ENCODE measurements around the gene SIN3B.

DNA sequence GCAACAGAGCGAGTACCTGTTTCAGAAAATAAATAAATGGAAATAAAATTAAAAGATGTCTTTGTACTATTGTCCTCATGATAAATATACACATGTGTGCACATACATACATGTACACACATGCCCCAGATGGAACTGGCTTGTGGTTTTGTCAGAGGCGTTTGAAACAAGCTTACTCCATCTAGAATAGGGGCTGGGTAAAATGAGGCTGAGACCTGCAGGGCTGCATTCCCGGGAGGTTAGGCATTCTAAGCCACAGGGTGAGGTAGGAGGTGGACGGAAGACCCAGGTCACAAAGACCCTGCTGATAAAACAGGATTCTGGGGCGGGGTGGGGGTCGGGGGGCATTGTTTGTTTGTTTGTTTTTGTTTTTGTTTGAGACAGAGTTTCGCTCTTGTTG lies 8.1 kb upstream of the SIN3B start:
- no peak for TF ChIP-seq HDAC1 (CRISPR knock-in tag; IDR thresholded peaks at IDR 0.05)
- TF ChIP-seq, protein P1, sequence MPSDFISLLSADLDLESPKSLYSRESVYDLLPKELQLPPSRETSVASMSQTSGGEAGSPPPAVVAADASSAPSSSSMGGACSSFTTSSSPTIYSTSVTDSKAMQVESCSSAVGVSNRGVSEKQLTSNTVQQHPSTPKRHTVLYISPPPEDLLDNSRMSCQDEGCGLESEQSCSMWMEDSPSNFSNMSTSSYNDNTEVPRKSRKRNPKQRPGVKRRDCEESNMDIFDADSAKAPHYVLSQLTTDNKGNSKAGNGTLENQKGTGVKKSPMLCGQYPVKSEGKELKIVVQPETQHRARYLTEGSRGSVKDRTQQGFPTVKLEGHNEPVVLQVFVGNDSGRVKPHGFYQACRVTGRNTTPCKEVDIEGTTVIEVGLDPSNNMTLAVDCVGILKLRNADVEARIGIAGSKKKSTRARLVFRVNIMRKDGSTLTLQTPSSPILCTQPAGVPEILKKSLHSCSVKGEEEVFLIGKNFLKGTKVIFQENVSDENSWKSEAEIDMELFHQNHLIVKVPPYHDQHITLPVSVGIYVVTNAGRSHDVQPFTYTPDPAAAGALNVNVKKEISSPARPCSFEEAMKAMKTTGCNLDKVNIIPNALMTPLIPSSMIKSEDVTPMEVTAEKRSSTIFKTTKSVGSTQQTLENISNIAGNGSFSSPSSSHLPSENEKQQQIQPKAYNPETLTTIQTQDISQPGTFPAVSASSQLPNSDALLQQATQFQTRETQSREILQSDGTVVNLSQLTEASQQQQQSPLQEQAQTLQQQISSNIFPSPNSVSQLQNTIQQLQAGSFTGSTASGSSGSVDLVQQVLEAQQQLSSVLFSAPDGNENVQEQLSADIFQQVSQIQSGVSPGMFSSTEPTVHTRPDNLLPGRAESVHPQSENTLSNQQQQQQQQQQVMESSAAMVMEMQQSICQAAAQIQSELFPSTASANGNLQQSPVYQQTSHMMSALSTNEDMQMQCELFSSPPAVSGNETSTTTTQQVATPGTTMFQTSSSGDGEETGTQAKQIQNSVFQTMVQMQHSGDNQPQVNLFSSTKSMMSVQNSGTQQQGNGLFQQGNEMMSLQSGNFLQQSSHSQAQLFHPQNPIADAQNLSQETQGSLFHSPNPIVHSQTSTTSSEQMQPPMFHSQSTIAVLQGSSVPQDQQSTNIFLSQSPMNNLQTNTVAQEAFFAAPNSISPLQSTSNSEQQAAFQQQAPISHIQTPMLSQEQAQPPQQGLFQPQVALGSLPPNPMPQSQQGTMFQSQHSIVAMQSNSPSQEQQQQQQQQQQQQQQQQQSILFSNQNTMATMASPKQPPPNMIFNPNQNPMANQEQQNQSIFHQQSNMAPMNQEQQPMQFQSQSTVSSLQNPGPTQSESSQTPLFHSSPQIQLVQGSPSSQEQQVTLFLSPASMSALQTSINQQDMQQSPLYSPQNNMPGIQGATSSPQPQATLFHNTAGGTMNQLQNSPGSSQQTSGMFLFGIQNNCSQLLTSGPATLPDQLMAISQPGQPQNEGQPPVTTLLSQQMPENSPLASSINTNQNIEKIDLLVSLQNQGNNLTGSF (CRISPR knock-in tag; IDR thresholded peaks at IDR 0.05) = no peak
- TF ChIP-seq, protein P2, sequence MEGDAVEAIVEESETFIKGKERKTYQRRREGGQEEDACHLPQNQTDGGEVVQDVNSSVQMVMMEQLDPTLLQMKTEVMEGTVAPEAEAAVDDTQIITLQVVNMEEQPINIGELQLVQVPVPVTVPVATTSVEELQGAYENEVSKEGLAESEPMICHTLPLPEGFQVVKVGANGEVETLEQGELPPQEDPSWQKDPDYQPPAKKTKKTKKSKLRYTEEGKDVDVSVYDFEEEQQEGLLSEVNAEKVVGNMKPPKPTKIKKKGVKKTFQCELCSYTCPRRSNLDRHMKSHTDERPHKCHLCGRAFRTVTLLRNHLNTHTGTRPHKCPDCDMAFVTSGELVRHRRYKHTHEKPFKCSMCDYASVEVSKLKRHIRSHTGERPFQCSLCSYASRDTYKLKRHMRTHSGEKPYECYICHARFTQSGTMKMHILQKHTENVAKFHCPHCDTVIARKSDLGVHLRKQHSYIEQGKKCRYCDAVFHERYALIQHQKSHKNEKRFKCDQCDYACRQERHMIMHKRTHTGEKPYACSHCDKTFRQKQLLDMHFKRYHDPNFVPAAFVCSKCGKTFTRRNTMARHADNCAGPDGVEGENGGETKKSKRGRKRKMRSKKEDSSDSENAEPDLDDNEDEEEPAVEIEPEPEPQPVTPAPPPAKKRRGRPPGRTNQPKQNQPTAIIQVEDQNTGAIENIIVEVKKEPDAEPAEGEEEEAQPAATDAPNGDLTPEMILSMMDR (CRISPR knock-in tag; IDR thresholded peaks at IDR 0.05) = no peak
- no peak for TF ChIP-seq ARNT (IDR thresholded peaks at IDR 0.05)
- no peak for TF ChIP-seq ZNF768 (CRISPR knock-in tag; IDR thresholded peaks at IDR 0.05)
- TF ChIP-seq, protein P3, sequence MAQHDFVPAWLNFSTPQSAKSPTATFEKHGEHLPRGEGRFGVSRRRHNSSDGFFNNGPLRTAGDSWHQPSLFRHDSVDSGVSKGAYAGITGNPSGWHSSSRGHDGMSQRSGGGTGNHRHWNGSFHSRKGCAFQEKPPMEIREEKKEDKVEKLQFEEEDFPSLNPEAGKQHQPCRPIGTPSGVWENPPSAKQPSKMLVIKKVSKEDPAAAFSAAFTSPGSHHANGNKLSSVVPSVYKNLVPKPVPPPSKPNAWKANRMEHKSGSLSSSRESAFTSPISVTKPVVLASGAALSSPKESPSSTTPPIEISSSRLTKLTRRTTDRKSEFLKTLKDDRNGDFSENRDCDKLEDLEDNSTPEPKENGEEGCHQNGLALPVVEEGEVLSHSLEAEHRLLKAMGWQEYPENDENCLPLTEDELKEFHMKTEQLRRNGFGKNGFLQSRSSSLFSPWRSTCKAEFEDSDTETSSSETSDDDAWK (CRISPR knock-in tag; IDR thresholded peaks at IDR 0.05) = no peak
- no peak for TF ChIP-seq ZSCAN30 (CRISPR knock-in tag; IDR thresholded peaks at IDR 0.05)
- TF ChIP-seq ZNF451 (CRISPR knock-in tag; IDR thresholded peaks at IDR 0.05) = no peak
- TF ChIP-seq, protein P4, sequence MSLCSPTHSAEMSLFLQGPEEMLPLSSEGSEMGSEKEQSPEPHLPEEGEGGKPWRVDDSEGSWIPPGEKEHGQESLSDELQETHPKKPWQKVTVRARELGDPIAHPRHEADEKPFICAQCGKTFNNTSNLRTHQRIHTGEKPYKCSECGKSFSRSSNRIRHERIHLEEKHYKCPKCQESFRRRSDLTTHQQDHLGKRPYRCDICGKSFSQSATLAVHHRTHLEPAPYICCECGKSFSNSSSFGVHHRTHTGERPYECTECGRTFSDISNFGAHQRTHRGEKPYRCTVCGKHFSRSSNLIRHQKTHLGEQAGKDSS (CRISPR knock-in tag; IDR thresholded peaks at IDR 0.05; ENCODE audit: borderline replicate concordance, low read depth) = no peak
- no peak for TF ChIP-seq KDM4B (CRISPR knock-in tag; IDR thresholded peaks at IDR 0.05)
- TF ChIP-seq POLR2A (IDR thresholded peaks at IDR 0.05; ENCODE audit: insufficient read depth in 1 of 2, low read depth in 2 of 2, low read length in 2 of 2) = no peak
- no peak for TF ChIP-seq KLF11 (CRISPR knock-in tag; IDR thresholded peaks at IDR 0.05)
- no peak for TF ChIP-seq ZNF713 (CRISPR knock-in tag; IDR thresholded peaks at IDR 0.05)
